ENCODE results near the gene AMBP. TPM values are rescaled to one million over a fixed set of nuclear protein-coding genes. Genes with fewer than 3 reads are reported as not detected.
A peak's percentile ranks its signal among the peaks of the same experiment; 100 is the strongest.

The AMBP gene
- total and polyA plus RNA-seq, 2 of the 13 experiments (the other 11 are each of a cell fraction or from before 2014, with no cell fraction given) = 1,510 to 2,580 TPM

- TF ChIP-seq ZNF597 (CRISPR knock-in tag; IDR thresholded peaks at IDR 0.05) (no peak), ZNF350 (CRISPR knock-in tag; IDR thresholded peaks at IDR 0.05; ENCODE audit: borderline replicate concordance, low read depth) (no peak), THAP7 (CRISPR knock-in tag; IDR thresholded peaks at IDR 0.05) (no peak), CREM (IDR thresholded peaks at IDR 0.05) (no peak), CREM (CRISPR knock-in tag; IDR thresholded peaks at IDR 0.05) (no peak), HNF1A (IDR thresholded peaks at IDR 0.05; ENCODE audit: low read depth) (no peak), HNF1A (CRISPR knock-in tag; IDR thresholded peaks at IDR 0.05; ENCODE audit: borderline replicate concordance) (no peak), DPF2 (CRISPR knock-in tag; IDR thresholded peaks at IDR 0.05; ENCODE audit: borderline replicate concordance, low read depth) (no peak), PHF20 (CRISPR knock-in tag; IDR thresholded peaks at IDR 0.05) (no peak), ZNF235 (CRISPR knock-in tag; IDR thresholded peaks at IDR 0.05; ENCODE audit: borderline replicate concordance) (no peak), ZBTB38 (CRISPR knock-in tag; IDR thresholded peaks at IDR 0.05) (no peak)
- no TSS peak for BruUV-seq (replicated peaks)
- 27% methylated on average over 6 of the region's 6 CpGs for WGBS (ENCODE audit: low lambda C conversion rate)
- Histone ChIP-seq H3K36me3 (replicated peaks in 1 of 2; ENCODE audit: control insufficient read depth in 1 of 2, insufficient read depth in 2 of 2, low read length in 2 of 2) (no peaks in the 10 kb centered on the region), H3K27me3 (ENCODE audit: control insufficient read depth in 1 of 2, insufficient read depth in 2 of 2, low read length in 2 of 2) (peaks cover 1 to 6% of the 10 kb centered on the region in 2 experiments; a peak in 2 of 5 replicates), H3K27ac (ENCODE audit: extremely low read length, insufficient read depth, low read length) (no peak overlapping the region), H4K20me1 (ENCODE audit: insufficient read depth, low read length) (no peaks in the 10 kb centered on the region), H2AFZ (ENCODE audit: low read length) (no peak overlapping the region), H3K79me2 (ENCODE audit: insufficient read depth, low read length) (no peaks in the 10 kb centered on the region), H3K9me3 (ENCODE audit: low read length) (no peaks in the 10 kb centered on the region), H3K4me1 (ENCODE audit: insufficient read depth, low read length) (peaks cover 21% of the 10 kb centered on the region), H3K4me3 (replicated peaks in 1 of 3; ENCODE audit: insufficient read depth in 1 of 3, low read depth in 2 of 3, low read length in 3 of 3) (no peak overlapping the region), H3K9ac (ENCODE audit: insufficient read depth, low read depth, low read length) (no peak overlapping the region), H3K4me2 (ENCODE audit: low read depth, low read length) (peak overlapping the region; percentile 23; the same call in 1 of the 2 replicates)
- DNase-seq (ENCODE audit: low spot score) (no peak), ATAC-seq (no peak), FAIRE-seq (no peak)
- ChIA-PET POLR2A (interaction anchor here (1.0 kb wide), 1 partner anchor 27 kb away, joined by 4 read pairs; the partner anchor contains the start of gene AMBP), CTCF (ENCODE audit: low intra/inter-chr PET ratio, low total read pairs) (no interaction called here)
- in situ Hi-C loops (cut with HindIII; ENCODE audit: extremely low pct_ligation_motif_present, low pct_unique_long_range_greater_than_20kb) = no loop called here
- intact Hi-C loops (cut with micrococcal nuclease; ENCODE audit: unreplicated experiment) = no loop called here
Measured at GRCh38 chr9:114050646-114051045, 27.5 kb downstream of the AMBP start.
